H1 (cell line): ENCODE data around the gene BPIFA2. TPM values are rescaled to one million over a fixed set of nuclear protein-coding genes. Genes with fewer than 3 reads are reported as not detected.

ENCODE experiments used
- CTCF ChIA-PET: fragments of 300-600 bp; sonication (Branson Sonifier 250); formaldehyde crosslinking; loops from one replicate; lab custom pipeline; 2021; ENCODE audit not compliant: partially characterized antibody; lab: Charles Lee
- POLR2A ChIA-PET: fragments of 300-600 bp; sonication (Branson Sonifier 250); formaldehyde crosslinking; loops from one replicate; lab custom pipeline; 2021; ENCODE audit warnings: inconsistent platforms; ENCODE audit not compliant: partially characterized antibody; lab: Charles Lee
- DNase-seq, 2 experiments: peaks; one replicate each; pipeline versions ENCODE4 v3.0.0 to v3.0.0-alpha.2; 2010 to 2022; ENCODE audit warnings: low spot score in 2 of 2, low read depth in 1 of 2, mixed read lengths in 1 of 2
- FAIRE-seq: peaks from 2 replicates; lab custom pipeline; 2011; peaks lifted over from hg19 to GRCh38; lab: Jason Lieb, UNC
- H2AFZ ChIP-seq: 2 replicates; pipeline ENCODE4 v1.8.1; 2012; ENCODE audit warnings: low read length, inconsistent platforms
- H2AK5ac ChIP-seq: 2 replicates; pipeline ENCODE4 v1.6.1; 2013; ENCODE audit warnings: low read depth, low read length
- H2BK120ac ChIP-seq: replicated peaks from 2 replicates; pipeline ENCODE3; 2013; ENCODE audit warnings: low read depth, low read length, inconsistent platforms
- H2BK12ac ChIP-seq: 2 replicates; pipeline ENCODE4 v1.6.1; 2013; ENCODE audit warnings: low read depth, low read length
- H2BK15ac ChIP-seq: 2 replicates; pipeline ENCODE4 v1.6.1; 2013; ENCODE audit warnings: low read length
- H2BK20ac ChIP-seq: 2 replicates; pipeline ENCODE4 v1.6.1; 2013; ENCODE audit warnings: low read length
- H2BK5ac ChIP-seq: 2 replicates; pipeline ENCODE4 v1.6.1; 2013; ENCODE audit warnings: low read depth, low read length
- H3K14ac ChIP-seq: 2 replicates; pipeline ENCODE4 v1.6.1; 2013; ENCODE audit warnings: inconsistent platforms; ENCODE audit not compliant: insufficient read length
- H3K18ac ChIP-seq: 2 replicates; pipeline ENCODE4 v1.6.1; 2013; ENCODE audit warnings: low read length; ENCODE audit errors: extremely low read depth
- H3K23ac ChIP-seq: 2 replicates; pipeline ENCODE4 v1.6.1; 2013; ENCODE audit warnings: inconsistent platforms; ENCODE audit not compliant: insufficient read length
- H3K23me2 ChIP-seq: 2 replicates; pipeline ENCODE4 v1.6.1; 2013; ENCODE audit warnings: low read depth, low read length
- H3K27ac ChIP-seq: 2 replicates; pipeline ENCODE4 v1.6.1; 2011; ENCODE audit warnings: low read depth, low read length, inconsistent platforms
- H3K27me3 ChIP-seq, 4 experiments: replicated peaks in 1 of 4; 1 replicate in 1 of 4; 2 replicates in 3 of 4; pipeline versions ENCODE4 v1.6.1 to v1.8.1; 2011 to 2013; ENCODE audit warnings: low read length in 3 of 4, mild to moderate bottlenecking in 3 of 4, inconsistent platforms in 2 of 4, mixed read lengths in 2 of 4, moderate library complexity in 1 of 4; ENCODE audit not compliant: control insufficient read depth in 3 of 4, insufficient read depth in 3 of 4; ENCODE audit errors: extremely low read depth in 1 of 4
- H3K36me3 ChIP-seq, 4 experiments: 2 replicates each; pipeline versions ENCODE4 v1.6.1 to v1.8.1; 2011 to 2013; ENCODE audit warnings: mild to moderate bottlenecking in 4 of 4, low read length in 3 of 4, moderate library complexity in 2 of 4, control low read depth in 1 of 4, inconsistent platforms in 1 of 4; ENCODE audit not compliant: insufficient read depth in 4 of 4, control insufficient read depth in 2 of 4
- H3K4ac ChIP-seq: replicated peaks from 2 replicates; pipeline ENCODE3; 2013; ENCODE audit warnings: low read length, low read depth, mixed read lengths, inconsistent platforms; ENCODE audit not compliant: insufficient read length
- H3K4me1 ChIP-seq, 4 experiments: replicated peaks in 1 of 4; 1 replicate in 1 of 4; 2 replicates in 3 of 4; pipeline versions ENCODE4 v1.6.1 to v1.8.1; 2011 to 2013; ENCODE audit warnings: low read length in 3 of 4, inconsistent platforms in 2 of 4, mixed read lengths in 1 of 4; ENCODE audit not compliant: insufficient read depth in 4 of 4, control insufficient read depth in 3 of 4
- H3K4me2 ChIP-seq, 2 experiments: 2 replicates each; pipeline versions ENCODE4 v1.6.1 to v1.8.1; 2011 to 2013; ENCODE audit warnings: low read depth in 2 of 2, low read length in 2 of 2, control low read depth in 1 of 2, inconsistent platforms in 1 of 2, mild to moderate bottlenecking in 1 of 2; ENCODE audit not compliant: insufficient read depth in 1 of 2
- H3K4me3 ChIP-seq, 4 experiments: fragments of 200-600, 300-600 bp in 1 of 4; sonication (generic), shearing (Covaris generic), sonication (Bioruptor Twin) in 1 of 4; 2 replicates each; pipeline versions ENCODE4 v1.5.1 to v1.8.1; 2011 to 2016; ENCODE audit warnings: low read length in 4 of 4, low read depth in 3 of 4, control low read depth in 2 of 4, inconsistent platforms in 2 of 4, mild to moderate bottlenecking in 2 of 4, mixed read lengths in 1 of 4, moderate library complexity in 1 of 4; ENCODE audit not compliant: insufficient read depth in 2 of 4; ENCODE audit errors: extremely low read depth in 1 of 4
- H3K56ac ChIP-seq: replicated peaks from 2 replicates; pipeline ENCODE3; 2013; ENCODE audit warnings: low read depth, mild to moderate bottlenecking, mixed read lengths, low read length, inconsistent platforms; ENCODE audit not compliant: insufficient read length
- H3K79me1 ChIP-seq: 2 replicates; pipeline ENCODE4 v1.6.1; 2013; ENCODE audit warnings: low read depth, low read length, control low read depth
- H3K79me2 ChIP-seq, 2 experiments: 2 replicates each; pipeline versions ENCODE4 v1.6.1 to v1.8.1; 2012 to 2013; ENCODE audit warnings: low read length in 2 of 2, mild to moderate bottlenecking in 2 of 2, inconsistent platforms in 1 of 2; ENCODE audit not compliant: insufficient read depth in 2 of 2, control insufficient read depth in 1 of 2
- H3K9ac ChIP-seq, 4 experiments: replicated peaks in 1 of 4; 1 replicate in 1 of 4; 2 replicates in 3 of 4; pipeline versions ENCODE4 v1.6.1 to v1.8.1; 2011 to 2013; ENCODE audit warnings: low read depth in 3 of 4, low read length in 3 of 4, control low read depth in 2 of 4, mild to moderate bottlenecking in 2 of 4, moderate library complexity in 2 of 4, inconsistent platforms in 1 of 4; ENCODE audit errors: extremely low read depth in 1 of 4
- H3K9me3 ChIP-seq, 2 experiments: 2 replicates each; pipeline versions ENCODE4 v1.6.1 to v1.8.1; 2012 to 2013; ENCODE audit warnings: mild to moderate bottlenecking in 2 of 2, moderate library complexity in 2 of 2, control low read depth in 1 of 2, inconsistent platforms in 1 of 2, low read depth in 1 of 2, low read length in 1 of 2, mixed read lengths in 1 of 2; ENCODE audit not compliant: insufficient read depth in 2 of 2
- H4K20me1 ChIP-seq, 2 experiments: replicated peaks in 1 of 2; 2 replicates each; pipeline versions ENCODE3 to v1.8.1; 2011 to 2013; ENCODE audit warnings: inconsistent platforms in 2 of 2, low read length in 2 of 2, mild to moderate bottlenecking in 1 of 2; ENCODE audit not compliant: insufficient read depth in 2 of 2, control insufficient read depth in 1 of 2
- H4K5ac ChIP-seq: 2 replicates; pipeline ENCODE4 v1.6.1; 2013; ENCODE audit warnings: low read length, low read depth, mixed read lengths, inconsistent platforms; ENCODE audit not compliant: insufficient read length
- H4K8ac ChIP-seq: 2 replicates; pipeline ENCODE4 v1.8.0; 2013; ENCODE audit warnings: mild to moderate bottlenecking, moderate library complexity, low read length, inconsistent platforms; ENCODE audit not compliant: insufficient read depth; ENCODE audit errors: extremely low read depth
- H4K91ac ChIP-seq: replicated peaks from 2 replicates; pipeline ENCODE3; 2013; ENCODE audit warnings: low read length, mixed read lengths, inconsistent platforms; ENCODE audit not compliant: insufficient read length
- BRCA1 ChIP-seq: IDR thresholded peaks from 2 replicates; pipeline ENCODE4 v1.6.1; 2012; ENCODE audit warnings: low read depth, low read length, improper control_type of control experiment
- E2F6 ChIP-seq: IDR thresholded peaks from 2 replicates; pipeline ENCODE4 v1.6.1; 2012; ENCODE audit warnings: inconsistent platforms
- NANOG ChIP-seq: IDR thresholded peaks from 2 replicates; pipeline ENCODE4 v1.6.1; 2011; ENCODE audit warnings: low read length, low read depth, mild to moderate bottlenecking, inconsistent platforms; ENCODE audit not compliant: insufficient read depth, poor library complexity, severe bottlenecking
- TCF12 ChIP-seq: IDR thresholded peaks from 2 replicates; pipeline ENCODE4 v1.6.1; 2011; ENCODE audit warnings: low read depth, mild to moderate bottlenecking, low read length
- USF2 ChIP-seq: IDR thresholded peaks from 2 replicates; pipeline ENCODE4 v1.6.1; 2011; ENCODE audit warnings: low read length, improper control_type of control experiment
- WGBS, 2 experiments: shearing (Covaris generic) in 1 of 2; methylation state at CpG; one replicate each; pipeline versions ENCODE4 v1.1.6 to v1.1.7; 2013 to 2015; ENCODE audit warnings: low lambda C conversion rate in 2 of 2, mixed read lengths in 2 of 2, inconsistent platforms in 1 of 2, low coverage in 1 of 2, missing lambda C conversion rate in 1 of 2; ENCODE audit not compliant: insufficient replicate concordance in 2 of 2, insufficient coverage in 1 of 2, insufficient read length in 1 of 2; ENCODE audit errors: extremely low coverage in 1 of 2, missing lambda C conversion rate in 1 of 2; 5-methylcytosine and 5-hydroxymethylcytosine counted together
- polyA plus RNA-seq, 7 experiments: library from polyadenylated mRNA; depleted of rRNA in 3 of 7; stranded (reverse) in 5 of 7; unstranded in 2 of 7; fragments of >200 nt in 5 of 7; fragments of 200-250 nt in 2 of 7; gene quantifications; 1 replicate in 5 of 7; 2 replicates in 1 of 7; 4 replicates in 1 of 7; pipeline versions ENCODE4 v1.2.1 to v1.2.3, GENCODE V29; 2011 to 2013; ENCODE audit warnings: missing spikeins in 2 of 7, mixed read lengths in 2 of 7
- total RNA-seq: library from RNA; stranded (reverse); fragmentation: NEBNext Ultra II Directional; extraction: Animal tissue kit (Norgen Biotek cat#: 25700); gene quantifications from 2 replicates; pipeline ENCODE4 v1.2.1, GENCODE V29; 2021

Gene BPIFA2
- total and polyA plus RNA-seq, 2 of the 8 experiments (the other 6 are each of a cell fraction or from before 2014, with no cell fraction given), result not detected

- no peaks in the 10 kb centered on the region for H3K27me3 ChIP-seq
- no peaks in the 10 kb centered on the region for H3K36me3 ChIP-seq
- H3K23ac ChIP-seq, result no peak overlapping the region
- H2AFZ ChIP-seq, result no peak overlapping the region
- H3K9ac ChIP-seq, result no peak overlapping the region
- H3K79me2 ChIP-seq, result no peaks in the 10 kb centered on the region
- no peak overlapping the region for H2BK15ac ChIP-seq
- no peak overlapping the region for H2BK20ac ChIP-seq
- no peak overlapping the region for H2BK12ac ChIP-seq
- POLR2A ChIA-PET, result no interaction called here
- H4K5ac ChIP-seq, result no peak overlapping the region
- no peak overlapping the region for H3K4me3 ChIP-seq
- no peak for TF ChIP-seq USF2
- TF ChIP-seq NANOG, result no peak
- TF ChIP-seq E2F6, result no peak
- no peak for TF ChIP-seq TCF12
- no peak for TF ChIP-seq BRCA1
- H4K20me1 ChIP-seq, result no peaks in the 10 kb centered on the region
- FAIRE-seq (no peak), DNase-seq (no peak)
- H3K23me2 ChIP-seq, result no peaks in the 10 kb centered on the region
- WGBS, 2 experiments, result 84% methylated on average over 3 of the region's 3 CpGs; no CpG with 5 or more reads in 1 of the 2 experiments
- H2BK120ac ChIP-seq, result no peak overlapping the region
- H3K27ac ChIP-seq, result no peak overlapping the region
- no peak overlapping the region for H2AK5ac ChIP-seq
- H3K18ac ChIP-seq, result no peak overlapping the region
- H3K4me1 ChIP-seq, result no peaks in the 10 kb centered on the region
- H3K4ac ChIP-seq, result no peak overlapping the region
- no peak overlapping the region for H4K8ac ChIP-seq
- CTCF ChIA-PET, result interaction anchor here (0.5 to 1.3 kb wide), 5 partner anchors 10 to 583 kb away, joined by 3 to 6 read pairs (median 4); no protein-coding TSS in a partner anchor
- H3K9me3 ChIP-seq, result no peaks in the 10 kb centered on the region
- H3K4me2 ChIP-seq, result no peak overlapping the region
- H3K79me1 ChIP-seq, result no peaks in the 10 kb centered on the region
- H3K56ac ChIP-seq, result no peak overlapping the region
- H2BK5ac ChIP-seq, result no peak overlapping the region
- H4K91ac ChIP-seq, result no peak overlapping the region
- no peak overlapping the region for H3K14ac ChIP-seq
These were observed 8.2 kb upstream of the BPIFA2 start for GRCh38 chr20:33159713-33160112.
